ENCODE data around the gene PIWIL4.

The PIWIL4 gene

DNA sequence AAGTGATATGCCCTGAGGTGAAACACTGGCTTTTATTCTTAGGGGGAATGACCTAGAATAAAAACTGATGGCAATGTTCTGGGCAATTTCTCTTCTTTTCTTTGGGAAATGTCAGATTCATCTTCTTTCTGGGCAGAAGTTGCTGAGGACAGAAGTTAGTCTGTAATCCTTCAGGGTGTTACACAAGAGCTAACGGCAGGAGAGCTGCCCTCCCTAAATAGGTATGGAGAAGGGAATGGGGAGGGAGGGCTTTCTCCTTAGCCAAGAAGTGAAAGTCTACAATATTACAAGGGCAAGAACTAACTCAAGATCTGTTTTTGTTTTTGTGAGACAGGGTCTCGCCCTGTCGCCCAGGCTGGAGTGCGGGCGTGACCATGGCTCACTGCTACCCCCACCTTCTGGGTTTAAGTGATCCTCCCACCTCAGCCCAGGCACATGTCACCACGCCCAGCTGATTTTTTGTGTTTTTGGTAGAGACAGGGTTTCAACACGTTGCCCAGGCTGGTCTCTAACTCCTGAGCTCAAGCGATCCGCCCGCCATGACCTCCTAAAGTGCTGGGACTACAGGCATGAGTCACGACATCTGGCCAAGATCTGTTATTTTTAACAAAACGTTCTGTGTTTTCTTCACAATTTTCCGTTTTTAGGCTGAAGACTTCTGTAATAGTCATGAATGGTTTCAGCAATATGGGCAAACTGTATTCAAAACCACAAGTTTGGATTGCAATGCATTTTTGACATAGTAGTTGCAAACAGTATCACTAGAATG is 7.2 kb downstream of the PIWIL4 start:
- Histone ChIP-seq H3K4me3 (ENCODE audit: low read length) (no peak overlapping the region), H3K4me1 (ENCODE audit: insufficient read depth, low read length) (no peaks in the 10 kb centered on the region), H3K27me3 (ENCODE audit: insufficient read depth, low read length) (no peaks in the 10 kb centered on the region; the same call in 1 of the 2 replicates), H3K9me3 (ENCODE audit: insufficient read depth, low read depth, low read length) (no peaks in the 10 kb centered on the region), H3K27ac (ENCODE audit: low read length) (no peak overlapping the region), H3K36me3 (ENCODE audit: insufficient read depth, low read depth, low read length) (no peaks in the 10 kb centered on the region), H3K9ac (ENCODE audit: low read depth, low read length) (no peak overlapping the region)

DNA sequence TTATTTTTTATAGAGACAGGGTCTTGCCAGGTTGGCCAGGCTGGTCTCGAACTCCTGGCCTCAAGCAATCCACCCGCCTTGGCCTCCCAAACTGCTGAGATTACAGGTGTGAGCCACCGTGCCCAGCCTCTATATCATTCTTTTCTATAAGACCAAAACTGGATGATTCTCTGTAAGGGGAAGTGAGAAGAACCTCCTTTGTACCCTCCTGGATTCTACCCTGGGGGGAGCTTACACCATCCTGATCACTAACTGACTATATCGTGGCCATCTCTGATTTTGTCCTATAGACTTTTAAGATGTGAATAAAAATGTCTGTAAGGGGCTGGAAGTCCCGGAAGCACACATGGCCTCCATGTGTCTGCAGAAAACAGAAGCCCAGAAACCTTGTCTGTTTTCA is 9.1 kb downstream of the PIWIL4 start:
- Histone ChIP-seq H3K9ac (ENCODE audit: low read depth, low read length) (no peak overlapping the region), H3K4me3 (ENCODE audit: low read length) (no peak overlapping the region), H3K27ac (ENCODE audit: low read length) (no peak overlapping the region), H3K9me3 (ENCODE audit: insufficient read depth, low read depth, low read length) (no peaks in the 10 kb centered on the region), H3K27me3 (ENCODE audit: insufficient read depth, low read length) (no peaks in the 10 kb centered on the region; the same call in 1 of the 2 replicates), H3K36me3 (ENCODE audit: insufficient read depth, low read depth, low read length) (no peaks in the 10 kb centered on the region), H3K4me1 (ENCODE audit: insufficient read depth, low read length) (no peaks in the 10 kb centered on the region)

DNA sequence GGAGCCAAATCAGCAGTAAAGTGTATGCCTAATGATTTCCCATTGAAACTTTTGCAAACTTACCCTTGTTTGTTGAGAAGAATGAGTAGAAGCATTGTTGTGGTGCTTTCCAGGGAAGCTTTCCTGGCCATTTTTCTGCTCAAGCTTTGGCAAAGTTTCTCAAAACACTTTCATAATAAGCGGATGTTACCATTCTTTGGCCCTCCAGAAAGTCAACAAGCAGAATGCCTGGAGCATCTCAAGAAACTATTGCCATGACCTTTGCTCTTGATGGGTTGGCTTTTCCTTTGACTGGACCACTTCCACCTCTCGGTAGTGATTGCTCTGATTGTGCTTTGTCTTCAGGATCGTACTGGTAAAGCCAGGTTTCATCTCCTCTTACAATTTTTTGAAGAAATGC is 10.7 kb downstream of the PIWIL4 start:
- no peaks in the 10 kb centered on the region for H3K4me1 ChIP-seq (ENCODE audit: insufficient read depth, low read length)

DNA sequence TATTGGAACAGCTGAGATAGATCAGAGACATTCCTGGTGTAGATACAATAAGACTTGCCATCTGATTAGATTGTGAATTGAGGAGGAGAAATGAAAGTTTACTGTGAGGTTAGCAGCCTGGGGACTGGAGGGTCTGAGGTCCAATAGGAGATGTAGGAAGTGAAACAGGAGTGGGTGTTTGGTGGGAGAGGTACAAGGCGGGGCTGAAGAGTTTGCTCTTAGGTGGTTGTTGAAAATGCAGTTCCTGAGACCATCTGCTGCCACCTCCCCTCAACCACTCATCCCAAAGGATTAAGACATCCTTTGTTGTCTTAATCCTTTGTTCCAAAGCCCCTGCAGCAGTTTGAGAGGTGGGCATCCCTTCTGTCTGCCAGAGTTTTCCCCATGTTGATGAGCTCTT is 14.8 kb downstream of the PIWIL4 start:
- H3K9me3 ChIP-seq (ENCODE audit: insufficient read depth, low read depth, low read length) = no peaks in the 10 kb centered on the region
- no peaks in the 10 kb centered on the region for H3K4me1 ChIP-seq (ENCODE audit: insufficient read depth, low read length)
- no peak overlapping the region for H3K4me3 ChIP-seq (ENCODE audit: low read length)
- H3K27ac ChIP-seq (ENCODE audit: low read length) = no peak overlapping the region
- no peak overlapping the region for H3K9ac ChIP-seq (ENCODE audit: low read depth, low read length)
- no peaks in the 10 kb centered on the region for H3K36me3 ChIP-seq (ENCODE audit: insufficient read depth, low read depth, low read length)
- no peaks in the 10 kb centered on the region for H3K27me3 ChIP-seq (ENCODE audit: insufficient read depth, low read length)

More for the DNA sequence above, 10.7 kb downstream of the PIWIL4 start:
- Histone ChIP-seq H3K27ac (ENCODE audit: low read length) (no peak overlapping the region), H3K27me3 (ENCODE audit: insufficient read depth, low read length) (no peaks in the 10 kb centered on the region; the same call in 1 of the 2 replicates), H3K9me3 (ENCODE audit: insufficient read depth, low read depth, low read length) (no peaks in the 10 kb centered on the region), H3K4me3 (ENCODE audit: low read length) (no peak overlapping the region), H3K9ac (ENCODE audit: low read depth, low read length) (no peak overlapping the region), H3K36me3 (ENCODE audit: insufficient read depth, low read depth, low read length) (no peaks in the 10 kb centered on the region)

DNA sequence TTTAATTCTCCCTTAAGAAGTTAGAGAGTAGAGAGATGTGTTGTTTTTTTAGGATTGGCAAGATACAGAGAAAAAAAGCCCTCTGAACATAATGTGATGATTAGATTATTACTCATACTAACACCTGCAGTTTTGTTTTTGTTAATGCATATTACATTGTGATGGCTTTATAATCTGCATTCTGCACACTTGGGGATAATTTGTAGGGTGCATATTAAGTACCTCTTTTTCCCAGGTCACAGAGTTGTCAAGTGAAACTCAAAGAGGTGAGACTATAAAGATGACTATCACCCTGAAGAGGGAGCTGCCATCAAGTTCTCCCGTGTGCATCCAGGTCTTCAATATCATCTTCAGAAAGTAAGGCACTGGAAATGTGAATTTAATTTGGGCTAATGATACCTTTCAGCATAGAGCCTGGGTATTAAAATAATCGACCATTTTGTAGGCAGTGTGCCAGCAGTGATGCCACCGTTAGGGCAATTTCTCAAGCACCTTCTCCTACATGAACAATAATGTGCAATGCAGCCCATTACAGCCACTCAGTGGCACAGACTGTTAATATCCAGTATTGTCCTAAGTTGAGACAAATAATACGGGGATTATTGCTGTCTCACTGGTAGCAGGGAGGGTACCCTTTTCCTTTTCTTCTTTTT is 16.2 kb downstream of the PIWIL4 start:
- H3K27me3 ChIP-seq (ENCODE audit: insufficient read depth, low read length) = no peaks in the 10 kb centered on the region
- H3K27ac ChIP-seq (ENCODE audit: low read length) = no peak overlapping the region
- H3K36me3 ChIP-seq (ENCODE audit: insufficient read depth, low read depth, low read length) = no peaks in the 10 kb centered on the region
- no peak overlapping the region for H3K4me3 ChIP-seq (ENCODE audit: low read length)
- H3K9me3 ChIP-seq (ENCODE audit: insufficient read depth, low read depth, low read length) = no peaks in the 10 kb centered on the region
- no peaks in the 10 kb centered on the region for H3K4me1 ChIP-seq (ENCODE audit: insufficient read depth, low read length)
- no peak overlapping the region for H3K9ac ChIP-seq (ENCODE audit: low read depth, low read length)

DNA sequence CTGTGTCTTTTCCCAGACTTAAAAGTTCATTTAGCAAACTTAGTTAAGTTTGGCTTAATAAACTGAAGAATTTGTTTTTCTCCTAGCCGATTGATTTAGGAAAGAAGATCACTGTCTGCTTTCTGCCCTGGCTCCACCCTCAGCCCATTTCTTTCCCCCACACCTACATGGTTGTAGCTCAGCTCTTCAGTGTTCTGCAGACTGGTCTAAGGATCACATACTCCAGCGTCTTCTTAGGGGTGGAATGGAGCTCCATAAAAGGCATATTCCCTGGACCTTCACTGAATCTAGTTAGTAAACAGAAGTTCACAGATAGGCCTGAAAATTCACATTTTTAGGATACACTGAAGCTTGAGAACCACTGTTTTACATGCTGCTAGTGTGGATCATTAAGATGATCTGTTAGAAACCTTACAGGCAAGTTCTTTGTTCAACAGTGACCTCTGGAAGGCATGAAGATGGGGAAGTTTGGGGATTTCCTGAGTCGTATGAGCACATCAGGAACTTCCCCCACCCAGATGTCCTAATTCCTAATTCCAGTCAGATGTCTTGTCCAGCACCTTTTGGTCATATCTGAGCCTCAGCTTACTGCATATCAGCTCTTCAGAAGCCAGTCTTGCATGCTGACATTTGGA is 16.8 kb downstream of the PIWIL4 start:
- H3K9me3 ChIP-seq (ENCODE audit: insufficient read depth, low read depth, low read length) = no peaks in the 10 kb centered on the region
- no peak overlapping the region for H3K9ac ChIP-seq (ENCODE audit: low read depth, low read length)
- H3K27ac ChIP-seq (ENCODE audit: low read length) = no peak overlapping the region
- H3K36me3 ChIP-seq (ENCODE audit: insufficient read depth, low read depth, low read length) = no peaks in the 10 kb centered on the region
- H3K4me3 ChIP-seq (ENCODE audit: low read length) = no peak overlapping the region
- no peaks in the 10 kb centered on the region for H3K27me3 ChIP-seq (ENCODE audit: insufficient read depth, low read length)
- H3K4me1 ChIP-seq (ENCODE audit: insufficient read depth, low read length) = no peaks in the 10 kb centered on the region

DNA sequence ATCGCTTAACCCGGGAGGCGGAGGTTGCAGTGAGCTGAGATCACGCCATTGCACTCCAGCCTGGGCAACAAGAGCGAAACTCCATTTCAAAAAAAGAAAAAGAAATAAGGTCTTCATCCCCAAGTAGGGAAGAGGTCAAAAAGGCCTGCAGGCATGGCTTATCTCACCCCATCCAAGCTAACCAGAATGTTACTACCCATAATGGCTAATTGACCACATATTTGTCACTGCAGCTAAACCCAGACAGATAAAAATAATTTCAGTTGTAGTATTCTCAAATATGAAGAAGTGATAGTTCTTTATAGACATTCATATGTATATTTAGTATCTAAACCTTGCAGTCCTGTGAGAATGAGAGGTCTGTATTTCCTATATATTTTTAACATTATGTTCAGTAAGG is 17.8 kb downstream of the PIWIL4 start:
- no peak overlapping the region for H3K27ac ChIP-seq (ENCODE audit: low read length)
- H3K27me3 ChIP-seq (ENCODE audit: insufficient read depth, low read length) = no peaks in the 10 kb centered on the region
- H3K9ac ChIP-seq (ENCODE audit: low read depth, low read length) = no peak overlapping the region
- H3K4me3 ChIP-seq (ENCODE audit: low read length) = no peak overlapping the region
- no peaks in the 10 kb centered on the region for H3K9me3 ChIP-seq (ENCODE audit: insufficient read depth, low read depth, low read length)
- no peaks in the 10 kb centered on the region for H3K36me3 ChIP-seq (ENCODE audit: insufficient read depth, low read depth, low read length)
- H3K4me1 ChIP-seq (ENCODE audit: insufficient read depth, low read length) = no peaks in the 10 kb centered on the region

DNA sequence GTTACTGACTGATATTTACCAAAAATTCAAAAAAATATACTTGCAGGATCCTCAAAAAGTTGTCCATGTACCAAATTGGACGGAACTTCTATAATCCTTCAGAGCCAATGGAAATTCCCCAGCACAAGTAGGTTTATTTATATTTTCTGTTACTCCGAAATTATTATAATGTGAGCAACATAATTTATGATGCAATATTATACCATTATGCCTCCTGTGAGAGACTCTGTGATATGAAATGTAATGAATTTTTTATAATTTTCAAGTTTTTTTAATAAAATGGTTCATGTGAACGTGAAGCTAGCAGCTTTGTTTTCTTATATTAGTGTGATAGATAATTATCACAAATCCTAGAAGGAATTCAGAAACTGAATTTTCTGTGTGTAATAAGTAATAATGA is 18.2 kb downstream of the PIWIL4 start:
- H3K9ac ChIP-seq (ENCODE audit: low read depth, low read length) = no peak overlapping the region
- H3K9me3 ChIP-seq (ENCODE audit: insufficient read depth, low read depth, low read length) = no peaks in the 10 kb centered on the region
- no peaks in the 10 kb centered on the region for H3K27me3 ChIP-seq (ENCODE audit: insufficient read depth, low read length)
- H3K4me1 ChIP-seq (ENCODE audit: insufficient read depth, low read length) = no peaks in the 10 kb centered on the region
- no peak overlapping the region for H3K4me3 ChIP-seq (ENCODE audit: low read length)
- no peak overlapping the region for H3K27ac ChIP-seq (ENCODE audit: low read length)
- no peaks in the 10 kb centered on the region for H3K36me3 ChIP-seq (ENCODE audit: insufficient read depth, low read depth, low read length)

DNA sequence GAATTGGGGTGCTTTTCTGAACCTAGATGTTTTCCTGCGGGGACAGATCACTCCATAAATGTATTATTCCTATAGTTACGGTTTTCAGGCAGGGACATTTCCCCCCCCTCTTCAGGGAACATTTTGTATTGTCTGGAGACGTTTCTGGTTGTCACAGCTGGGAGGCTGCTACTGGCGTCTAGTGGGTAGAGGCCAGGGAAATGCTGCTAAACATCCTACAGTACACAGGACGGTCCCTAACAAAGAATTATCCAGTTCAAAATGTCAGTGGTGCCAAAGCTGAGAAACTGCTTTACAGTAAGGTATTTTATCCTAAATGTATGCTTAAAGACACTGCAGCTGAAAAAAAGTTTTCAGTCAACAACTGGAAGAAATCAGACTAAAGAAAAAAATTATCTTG is 19.4 kb downstream of the PIWIL4 start:
- H3K9ac ChIP-seq (ENCODE audit: low read depth, low read length) = no peak overlapping the region
- H3K4me3 ChIP-seq (ENCODE audit: low read length) = no peak overlapping the region
- H3K27ac ChIP-seq (ENCODE audit: low read length) = no peak overlapping the region
- no peaks in the 10 kb centered on the region for H3K4me1 ChIP-seq (ENCODE audit: insufficient read depth, low read length)
- H3K27me3 ChIP-seq (ENCODE audit: insufficient read depth, low read length) = no peaks in the 10 kb centered on the region
- H3K36me3 ChIP-seq (ENCODE audit: insufficient read depth, low read depth, low read length) = no peaks in the 10 kb centered on the region
- H3K9me3 ChIP-seq (ENCODE audit: insufficient read depth, low read depth, low read length) = no peaks in the 10 kb centered on the region

DNA sequence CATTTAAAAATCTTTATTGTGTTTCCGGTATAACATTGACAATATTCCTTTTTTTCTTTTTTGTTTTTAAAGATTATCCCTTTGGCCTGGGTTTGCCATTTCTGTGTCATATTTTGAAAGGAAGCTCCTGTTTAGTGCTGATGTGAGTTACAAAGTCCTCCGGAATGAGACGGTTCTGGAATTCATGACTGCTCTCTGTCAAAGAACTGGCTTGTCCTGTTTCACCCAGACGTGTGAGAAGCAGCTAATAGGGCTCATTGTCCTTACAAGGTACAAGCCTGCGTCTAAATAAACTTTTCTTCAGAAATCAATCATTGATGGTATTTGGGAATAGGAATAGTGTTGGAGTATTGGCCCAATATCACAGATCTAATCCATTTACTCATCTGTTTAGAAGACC is 19.8 kb downstream of the PIWIL4 start:
- Histone ChIP-seq H3K36me3 (ENCODE audit: insufficient read depth, low read depth, low read length) (no peaks in the 10 kb centered on the region), H3K9ac (ENCODE audit: low read depth, low read length) (no peak overlapping the region), H3K9me3 (ENCODE audit: insufficient read depth, low read depth, low read length) (no peaks in the 10 kb centered on the region), H3K4me3 (ENCODE audit: low read length) (no peak overlapping the region), H3K4me1 (ENCODE audit: insufficient read depth, low read length) (no peaks in the 10 kb centered on the region), H3K27me3 (ENCODE audit: insufficient read depth, low read length) (no peaks in the 10 kb centered on the region), H3K27ac (ENCODE audit: low read length) (no peak overlapping the region)

DNA sequence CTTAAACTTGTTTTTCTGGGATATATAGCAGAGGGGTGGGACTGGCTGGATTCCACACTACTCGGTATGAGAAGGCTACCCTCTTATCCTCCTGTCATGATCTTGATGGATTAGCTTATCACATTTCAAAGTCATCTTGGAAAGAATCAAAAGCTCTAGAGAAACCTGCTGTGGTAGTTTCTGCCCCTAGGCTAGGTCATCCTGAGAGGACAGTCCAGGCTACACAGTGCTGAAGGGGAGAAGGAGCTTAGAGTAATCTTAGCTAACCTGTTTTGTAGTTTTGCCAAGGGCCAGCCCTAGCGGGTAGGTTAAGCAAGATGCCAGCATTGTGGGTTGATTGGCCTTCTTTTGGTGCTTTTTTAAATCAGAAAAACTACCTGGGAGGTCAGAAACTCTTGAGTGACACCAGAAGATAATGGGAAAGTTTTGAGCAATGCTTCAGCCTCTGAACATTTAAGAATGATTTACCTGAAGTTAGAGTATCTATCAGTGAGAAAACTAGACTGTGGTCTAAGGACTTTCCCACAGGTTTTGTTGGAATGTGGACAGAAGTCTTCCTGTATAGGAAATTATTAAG is 21.3 kb downstream of the PIWIL4 start:
- H3K4me1 ChIP-seq (ENCODE audit: insufficient read depth, low read length) = no peaks in the 10 kb centered on the region
- H3K36me3 ChIP-seq (ENCODE audit: insufficient read depth, low read depth, low read length) = no peaks in the 10 kb centered on the region
- no peak overlapping the region for H3K4me3 ChIP-seq (ENCODE audit: low read length)
- H3K9ac ChIP-seq (ENCODE audit: low read depth, low read length) = no peak overlapping the region
- H3K27me3 ChIP-seq (ENCODE audit: insufficient read depth, low read length) = no peaks in the 10 kb centered on the region
- no peaks in the 10 kb centered on the region for H3K9me3 ChIP-seq (ENCODE audit: insufficient read depth, low read depth, low read length)
- no peak overlapping the region for H3K27ac ChIP-seq (ENCODE audit: low read length)
